ENCODE measurements around the gene PSMA8. TPM values are rescaled to one million over a fixed set of nuclear protein-coding genes. Genes with fewer than 3 reads are reported as not detected.
A peak's percentile ranks its signal among the peaks of the same experiment; 100 is the strongest.
"Not testable (repeated sequence)": the region's sequence is repeated elsewhere in the genome, so short reads cannot be mapped to it uniquely, and the experiment has no call there.

The PSMA8 gene
- not detected for polyA plus RNA-seq (ENCODE audit: insufficient read length in 4 of 4)

GRCh38 chr18:26133652-26134051 lies at the start of gene PSMA8:
Gene PSMA8, plus strand, starts transcription at chr18:26133869. Its CDS starts 97 bp downstream, at chr18:26133966.
- no peak for DNase-seq (ENCODE audit: low read depth in 4 of 4, low spot score in 2 of 4)

GRCh38 chr18:26085056-26085455 lies 48.6 kb upstream of the PSMA8 start:
- no peak for DNase-seq (ENCODE audit: low read depth in 4 of 4, low spot score in 2 of 4)

GRCh38 chr18:26086959-26087358 lies 46.7 kb upstream of the PSMA8 start:
- no peak for DNase-seq (ENCODE audit: low read depth in 4 of 4, low spot score in 2 of 4)

GRCh38 chr18:26088487-26088886 lies 45.2 kb upstream of the PSMA8 start:
- DNase-seq (ENCODE audit: low read depth in 4 of 4, low spot score in 2 of 4): peak in 1 of 4 donors; percentile 7

- peak; percentile 9 to 37 (median 14) for DNase-seq (ENCODE audit: low read depth in 4 of 4, low spot score in 2 of 4)
Measured at GRCh38 chr18:26089293-26090129, 44.2 kb upstream of the PSMA8 start.

DNA sequence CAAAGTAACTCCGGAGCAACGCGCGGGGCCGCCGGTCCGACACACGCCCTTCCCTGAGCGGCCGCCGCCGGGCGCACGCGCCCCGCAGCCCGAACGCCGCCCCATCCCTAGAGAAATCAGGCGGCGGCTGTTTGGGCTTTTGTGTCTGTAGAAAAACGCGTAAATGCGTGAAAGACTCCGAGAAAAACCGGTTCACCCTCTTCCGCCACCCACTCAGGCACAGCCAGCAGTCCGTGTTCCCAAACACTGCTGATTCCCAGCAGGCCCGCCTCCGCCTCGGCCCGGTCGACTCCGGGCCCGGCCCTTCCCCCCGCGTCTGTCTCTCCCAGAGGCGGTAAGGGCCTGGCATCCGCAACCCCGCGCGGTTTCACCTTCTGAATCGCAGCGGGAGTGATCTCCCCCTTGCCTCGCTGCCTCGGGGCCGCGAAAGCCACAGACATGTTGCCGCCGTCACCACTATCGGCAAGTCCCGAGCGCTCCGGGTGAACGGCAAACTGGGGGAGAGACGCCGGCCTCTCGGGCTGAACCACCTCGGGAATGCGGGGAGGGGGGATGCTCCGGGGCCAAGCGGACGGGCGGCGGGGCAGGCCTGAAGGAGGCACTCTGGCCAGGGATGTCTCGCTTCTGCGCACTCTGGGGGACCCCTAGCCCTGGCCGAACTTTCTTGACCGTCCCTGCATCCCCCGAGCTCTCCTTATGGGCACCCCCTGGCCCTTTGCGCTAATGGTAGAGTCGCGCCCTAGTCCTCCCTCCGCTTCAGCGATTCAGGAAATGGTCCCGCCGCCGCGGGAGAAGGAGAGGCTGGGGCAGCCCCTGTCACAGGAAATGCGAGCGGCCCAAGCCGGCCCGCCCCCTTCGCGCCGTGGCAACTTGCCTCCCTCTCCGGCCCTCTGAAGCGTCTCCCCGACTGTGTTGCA lies 43.3 kb upstream of the PSMA8 start, which contains the start of gene SS18:
Gene SS18, minus strand, starts transcription at position 484 of the 917 bp plus-strand sequence. Its CDS starts 44 bp downstream, at position 440.
- DNase-seq (ENCODE audit: low read depth in 4 of 4, low spot score in 2 of 4): peak; percentile 86 to 92 (median 90)

DNA sequence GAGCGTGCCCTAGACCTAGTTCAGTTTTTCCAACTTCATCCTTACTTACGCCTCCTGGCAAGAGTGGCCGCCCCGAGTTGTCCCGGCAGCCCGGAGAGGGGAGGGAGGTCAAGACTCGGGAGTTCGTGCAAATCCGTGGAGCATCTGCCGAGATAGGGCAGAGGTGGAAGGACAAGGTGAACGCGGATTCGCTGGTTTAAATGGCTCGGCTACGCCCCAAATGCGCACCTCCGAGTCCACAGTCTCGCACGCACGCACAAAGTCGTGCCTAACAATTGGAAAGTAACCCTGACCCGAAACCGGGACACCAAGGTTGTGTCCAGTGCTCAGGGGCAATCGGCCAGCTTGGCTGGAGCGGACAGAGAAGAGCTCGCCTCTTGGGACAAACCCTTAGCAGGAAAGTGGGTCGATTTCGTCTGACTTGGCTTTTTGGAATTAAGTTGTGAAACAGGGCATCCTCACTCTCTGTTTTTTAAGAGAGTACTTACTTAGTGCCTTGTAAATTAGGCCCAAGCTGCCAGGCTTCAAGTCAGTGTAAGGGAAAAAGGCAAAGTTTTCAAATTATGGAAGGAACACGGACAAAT lies 42.5 kb upstream of the PSMA8 start:
- DNase-seq (ENCODE audit: low read depth in 4 of 4, low spot score in 2 of 4): peak in 1 of 4 donors; percentile 18

- DNase-seq (ENCODE audit: low read depth in 4 of 4, low spot score in 2 of 4): no peak
Measured at GRCh38 chr18:26096852-26097251, 36.8 kb upstream of the PSMA8 start.

DNA sequence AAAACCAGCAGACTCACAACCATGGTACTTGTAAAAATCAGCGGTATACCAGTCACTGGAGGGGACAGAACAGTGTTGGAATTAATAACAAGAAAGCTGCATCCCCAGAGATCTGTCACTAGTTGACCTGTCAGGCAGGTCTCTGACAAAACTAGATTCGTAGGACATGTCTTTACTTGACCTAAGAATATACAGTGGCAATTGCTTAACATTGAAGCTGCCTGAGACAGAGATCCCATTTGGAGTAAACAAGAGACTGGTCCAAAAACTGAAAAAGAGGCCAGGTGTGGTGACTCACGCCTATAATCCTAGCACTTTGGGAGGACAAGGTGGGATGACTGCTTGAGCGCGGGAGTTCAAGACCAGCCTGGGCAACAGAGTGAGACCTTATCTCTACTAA lies 36.1 kb upstream of the PSMA8 start:
- DNase-seq (ENCODE audit: low read depth in 4 of 4, low spot score in 2 of 4): no peak

DNA sequence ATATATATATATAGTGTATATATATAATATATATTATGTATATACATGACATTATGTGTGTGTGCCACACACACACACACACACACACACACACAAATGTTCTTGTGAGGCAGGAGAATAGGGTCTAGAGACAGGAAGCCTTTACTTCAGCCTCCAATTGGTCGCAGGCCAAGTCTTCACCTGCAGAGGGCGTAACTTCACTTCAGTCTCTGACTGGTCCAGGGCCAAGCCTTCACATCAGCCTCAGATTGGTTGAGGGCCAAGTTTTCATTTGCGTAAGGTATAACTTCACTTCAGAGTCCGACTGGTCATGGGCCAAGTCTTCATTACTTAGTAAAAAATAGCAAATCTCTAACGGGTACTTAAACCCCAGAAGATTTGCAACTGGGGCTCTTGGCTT lies 30.1 kb upstream of the PSMA8 start:
- DNase-seq (ENCODE audit: low read depth in 4 of 4, low spot score in 2 of 4): no peak

DNA sequence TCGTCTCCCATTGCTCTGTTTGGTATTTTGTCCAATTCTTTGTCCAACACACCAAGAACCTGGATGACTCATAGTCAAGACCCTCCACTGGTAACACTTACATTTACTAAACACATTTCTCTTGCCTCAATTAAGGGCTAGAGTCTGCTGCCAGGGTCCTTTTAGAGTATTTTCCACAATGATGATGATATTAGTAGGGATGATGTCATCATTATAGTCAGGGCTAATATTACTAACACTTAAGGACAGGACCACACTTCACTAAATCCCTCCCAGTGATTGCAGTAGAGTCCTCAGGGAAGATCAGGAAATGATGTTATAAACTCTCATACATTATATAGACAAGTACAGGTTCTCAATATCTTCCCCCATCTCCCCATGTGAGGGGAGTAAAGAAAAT lies 29.6 kb upstream of the PSMA8 start:
- DNase-seq (ENCODE audit: low read depth in 4 of 4, low spot score in 2 of 4): no peak

GRCh38 chr18:26119246-26119645 lies 14.4 kb upstream of the PSMA8 start:
- no peak for DNase-seq (ENCODE audit: low read depth in 4 of 4, low spot score in 2 of 4)

DNA sequence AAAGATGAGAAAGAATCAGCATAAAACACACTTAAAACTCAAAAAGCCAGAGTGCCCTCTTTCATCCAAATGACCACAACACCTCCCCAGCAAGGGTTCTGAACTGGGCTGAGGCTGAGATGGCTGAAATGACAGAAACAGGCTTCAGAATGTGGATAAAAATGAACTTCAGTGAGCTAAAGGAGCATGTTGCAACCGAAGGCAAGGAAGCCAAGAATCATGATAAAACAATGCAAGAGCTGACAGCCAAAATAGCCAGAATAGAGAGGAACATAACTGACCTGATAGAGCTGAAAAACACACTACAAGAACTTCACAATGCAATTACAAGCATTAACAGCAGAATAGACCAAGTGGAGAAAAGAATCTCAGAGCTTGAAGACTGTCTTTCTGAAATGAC lies 12.2 kb upstream of the PSMA8 start:
- DNase-seq (ENCODE audit: low read depth in 4 of 4, low spot score in 2 of 4): no peak

DNA sequence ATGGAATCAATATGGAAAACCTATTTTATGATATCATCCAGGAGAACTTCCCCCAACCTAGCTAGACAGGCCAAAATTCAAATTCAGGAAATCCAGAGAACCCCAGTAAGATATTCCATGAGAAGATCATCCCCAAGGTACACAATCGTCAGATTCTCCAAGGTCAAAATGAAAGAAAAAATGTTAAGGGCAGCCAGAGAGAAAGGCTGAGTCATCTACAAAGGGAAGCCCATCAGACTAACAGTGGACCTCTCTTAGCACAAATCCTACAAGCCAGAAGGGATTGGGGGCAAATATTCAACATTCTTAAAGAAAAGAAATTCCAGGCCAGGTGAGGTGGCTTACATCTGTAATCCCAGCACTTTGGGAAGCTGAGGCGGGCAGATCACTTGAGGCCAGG lies 11.7 kb upstream of the PSMA8 start:
- not testable (repeated sequence) for DNase-seq (ENCODE audit: low read depth in 4 of 4, low spot score in 2 of 4)

- DNase-seq (ENCODE audit: low read depth in 4 of 4, low spot score in 2 of 4): no peak
Measured at GRCh38 chr18:26127786-26128185, 5.9 kb upstream of the PSMA8 start.

DNA sequence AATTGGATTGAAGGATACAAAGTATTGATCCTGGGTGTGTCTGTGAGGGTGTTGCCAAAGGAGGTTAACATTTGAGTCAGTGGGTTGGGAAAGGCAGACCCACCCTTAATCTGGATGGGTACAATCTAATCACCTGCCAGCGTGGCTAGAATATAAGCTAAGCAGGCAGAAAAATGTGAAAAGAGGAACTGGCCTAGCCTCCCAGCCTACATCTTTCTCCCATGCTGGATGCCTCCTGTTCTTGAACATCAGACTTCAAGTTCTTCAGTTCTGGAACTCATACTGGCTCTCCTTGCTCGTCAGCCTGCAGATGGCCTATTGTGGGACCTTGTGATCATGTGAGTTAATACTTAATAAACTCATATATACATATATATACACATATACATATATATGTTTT lies 5.5 kb upstream of the PSMA8 start:
- not testable (repeated sequence) for DNase-seq (ENCODE audit: low read depth in 4 of 4, low spot score in 2 of 4)

- DNase-seq (ENCODE audit: low read depth in 4 of 4, low spot score in 2 of 4): no peak
Measured at GRCh38 chr18:26134107-26134506, 438 bp downstream of the PSMA8 start.

GRCh38 chr18:26135548-26135947 lies 1.9 kb downstream of the PSMA8 start:
- DNase-seq (ENCODE audit: low read depth in 4 of 4, low spot score in 2 of 4): peak; percentile 24 to 52 (median 38)

DNA sequence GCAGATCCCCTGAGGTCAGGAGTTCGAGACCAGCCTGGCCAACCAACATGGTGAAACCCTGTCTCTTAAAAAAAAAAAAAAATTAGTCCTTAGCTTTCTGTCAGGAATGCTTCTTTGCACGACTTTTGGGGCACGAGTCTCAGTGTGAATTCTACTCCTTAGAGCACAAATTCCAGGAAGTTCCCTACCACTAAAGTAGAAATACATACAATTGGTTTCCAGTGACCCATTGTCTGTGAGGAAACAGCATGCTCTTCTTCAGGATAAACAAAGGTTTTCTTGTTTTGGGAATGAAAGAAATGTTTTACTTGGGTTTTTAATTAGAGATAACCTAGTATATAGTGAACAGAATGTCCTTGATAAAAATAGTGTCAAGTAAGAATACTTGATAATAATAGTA lies 23.7 kb downstream of the PSMA8 start:
- DNase-seq (ENCODE audit: low read depth in 4 of 4, low spot score in 2 of 4): no peak

GRCh38 chr18:26159353-26159752 lies 25.7 kb downstream of the PSMA8 start:
- DNase-seq (ENCODE audit: low read depth in 4 of 4, low spot score in 2 of 4): no peak

DNA sequence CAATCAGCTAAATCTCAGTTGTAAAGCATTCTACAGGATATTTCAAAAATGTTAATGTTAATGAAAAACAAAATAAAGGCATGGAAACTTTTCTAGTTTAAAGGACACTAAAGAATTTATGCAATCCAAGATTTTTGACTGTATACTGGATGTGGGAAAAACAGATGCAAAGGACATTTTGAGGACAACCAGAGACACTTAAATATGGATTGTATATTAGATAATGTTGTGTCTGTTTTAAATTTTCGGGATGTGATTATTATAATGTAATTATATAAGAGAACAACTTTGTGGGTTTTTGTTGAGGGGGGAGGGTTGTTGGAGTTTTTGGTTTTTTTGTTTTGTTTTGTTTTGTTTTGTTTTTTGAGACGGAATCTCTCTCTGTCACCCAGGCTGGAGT lies 30.9 kb downstream of the PSMA8 start:
- DNase-seq (ENCODE audit: low read depth in 4 of 4, low spot score in 2 of 4): no peak

Measured in left renal cortex interstitium (tissue), 4 donors.